NB4 (cell line): ENCODE data around the gene TTLL5.

Source experiments
- DNase-seq: peaks from one replicate; pipeline ENCODE4 v3.0.0; 2010; ENCODE audit warnings: low read depth
- H3K4me3 ChIP-seq: one replicate; pipeline ENCODE4 v1.5.1; 2011; ENCODE audit warnings: mild to moderate bottlenecking, low read depth, low read length, moderate library complexity
- MYC ChIP-seq: IDR thresholded peaks from 2 replicates; pipeline ENCODE4 v1.6.1; 2011; ENCODE audit warnings: low read depth, low read length
- POLR2A ChIP-seq: IDR thresholded peaks from 2 replicates; pipeline ENCODE4 v1.6.1; 2011; ENCODE audit warnings: mild to moderate bottlenecking; ENCODE audit not compliant: insufficient read length; ENCODE audit errors: extremely low read depth
- TF ChIP-seq, protein P1 (sequence below): IDR thresholded peaks from one replicate; pipeline ENCODE4 v1.5.1; 2012; ENCODE audit warnings: low read depth, low read length
- TF ChIP-seq, protein P2 (sequence below): IDR thresholded peaks from 2 replicates; pipeline ENCODE4 v1.6.1; 2011; ENCODE audit warnings: low read depth, low read length

Gene TTLL5

DNA sequence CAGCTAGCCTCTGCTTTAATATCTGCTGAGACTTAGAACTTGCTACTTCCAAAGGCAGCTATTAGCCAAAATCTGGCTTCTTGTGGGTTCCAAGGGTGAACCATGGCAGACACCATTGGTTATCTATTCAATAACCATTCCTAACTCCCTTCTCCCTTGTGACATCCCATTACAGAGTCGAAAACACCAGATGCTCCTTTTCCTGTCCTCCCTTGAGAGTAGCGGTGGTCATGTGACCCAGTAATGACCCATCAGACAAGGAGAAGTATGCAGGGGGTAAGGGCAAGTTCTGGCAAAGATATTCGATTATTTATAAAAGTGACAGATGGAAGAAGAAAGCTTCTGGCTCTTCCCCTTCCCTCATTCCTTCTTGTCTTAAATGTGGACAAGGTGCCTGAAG lies 300.6 kb downstream of the TTLL5 start:
- DNase-seq, result no peak
- TF ChIP-seq MYC (no peak), POLR2A (no peak)
- TF ChIP-seq, protein P1, sequence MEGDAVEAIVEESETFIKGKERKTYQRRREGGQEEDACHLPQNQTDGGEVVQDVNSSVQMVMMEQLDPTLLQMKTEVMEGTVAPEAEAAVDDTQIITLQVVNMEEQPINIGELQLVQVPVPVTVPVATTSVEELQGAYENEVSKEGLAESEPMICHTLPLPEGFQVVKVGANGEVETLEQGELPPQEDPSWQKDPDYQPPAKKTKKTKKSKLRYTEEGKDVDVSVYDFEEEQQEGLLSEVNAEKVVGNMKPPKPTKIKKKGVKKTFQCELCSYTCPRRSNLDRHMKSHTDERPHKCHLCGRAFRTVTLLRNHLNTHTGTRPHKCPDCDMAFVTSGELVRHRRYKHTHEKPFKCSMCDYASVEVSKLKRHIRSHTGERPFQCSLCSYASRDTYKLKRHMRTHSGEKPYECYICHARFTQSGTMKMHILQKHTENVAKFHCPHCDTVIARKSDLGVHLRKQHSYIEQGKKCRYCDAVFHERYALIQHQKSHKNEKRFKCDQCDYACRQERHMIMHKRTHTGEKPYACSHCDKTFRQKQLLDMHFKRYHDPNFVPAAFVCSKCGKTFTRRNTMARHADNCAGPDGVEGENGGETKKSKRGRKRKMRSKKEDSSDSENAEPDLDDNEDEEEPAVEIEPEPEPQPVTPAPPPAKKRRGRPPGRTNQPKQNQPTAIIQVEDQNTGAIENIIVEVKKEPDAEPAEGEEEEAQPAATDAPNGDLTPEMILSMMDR, result no peak
- no peak overlapping the region for H3K4me3 ChIP-seq

DNA sequence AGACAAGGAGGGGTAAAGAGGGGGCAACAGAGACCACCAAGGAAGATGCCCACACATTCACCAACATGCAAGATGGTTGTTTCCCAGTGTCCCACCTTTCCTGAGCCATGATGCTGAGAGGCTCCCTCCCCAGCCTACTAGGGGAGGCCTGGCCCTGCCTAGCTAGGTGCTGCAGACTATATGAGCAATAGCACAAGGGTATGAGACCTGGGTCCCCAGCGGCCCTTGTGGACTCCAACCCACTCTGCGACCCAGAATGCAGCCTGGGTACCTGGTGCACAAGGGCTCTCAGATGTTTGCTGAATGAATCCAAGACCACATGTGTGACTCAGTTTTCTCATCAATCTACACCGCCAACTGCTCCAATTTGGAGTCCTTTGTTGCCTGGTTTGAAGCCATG lies 306.8 kb downstream of the TTLL5 start:
- no peak for DNase-seq
- H3K4me3 ChIP-seq, result no peak overlapping the region
- TF ChIP-seq MYC, result no peak

- H3K4me3 ChIP-seq, result no peak overlapping the region
- DNase-seq, result no peak
- TF ChIP-seq POLR2A, result no peak
Measured at GRCh38 chr14:75968456-75968855, 307.4 kb downstream of the TTLL5 start.

- H3K4me3 ChIP-seq, result no peak overlapping the region
- no peak for DNase-seq
- TF ChIP-seq, protein P1, result no peak
- TF ChIP-seq POLR2A (no peak), MYC (no peak)
- TF ChIP-seq, protein P2, sequence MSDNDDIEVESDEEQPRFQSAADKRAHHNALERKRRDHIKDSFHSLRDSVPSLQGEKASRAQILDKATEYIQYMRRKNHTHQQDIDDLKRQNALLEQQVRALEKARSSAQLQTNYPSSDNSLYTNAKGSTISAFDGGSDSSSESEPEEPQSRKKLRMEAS, result no peak
Measured at GRCh38 chr14:75969126-75969525, 308.1 kb downstream of the TTLL5 start.

DNA sequence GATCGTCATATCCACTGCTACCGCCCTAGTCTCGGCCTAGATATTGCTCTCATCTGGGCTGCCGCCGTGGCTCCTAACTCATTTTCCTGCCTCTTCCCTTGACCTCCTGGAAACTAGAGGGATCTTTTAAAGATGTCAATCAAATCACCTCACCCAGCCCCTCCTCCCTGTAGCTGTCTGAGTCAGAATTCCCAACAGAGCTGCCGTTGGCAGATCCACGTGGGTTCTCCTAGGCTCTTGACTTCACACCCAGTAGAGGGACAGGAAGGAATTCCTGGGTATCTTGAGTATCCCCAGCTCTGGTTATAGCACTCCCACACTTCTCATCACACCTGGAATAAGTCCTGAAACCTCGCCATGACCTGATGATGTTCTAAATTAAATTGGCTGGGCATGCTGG lies 308.8 kb downstream of the TTLL5 start:
- TF ChIP-seq, protein P1, result no peak
- TF ChIP-seq POLR2A, result no peak
- TF ChIP-seq MYC, result no peak
- TF ChIP-seq, protein P2, result no peak
- no peak overlapping the region for H3K4me3 ChIP-seq
- DNase-seq, result no peak

DNA sequence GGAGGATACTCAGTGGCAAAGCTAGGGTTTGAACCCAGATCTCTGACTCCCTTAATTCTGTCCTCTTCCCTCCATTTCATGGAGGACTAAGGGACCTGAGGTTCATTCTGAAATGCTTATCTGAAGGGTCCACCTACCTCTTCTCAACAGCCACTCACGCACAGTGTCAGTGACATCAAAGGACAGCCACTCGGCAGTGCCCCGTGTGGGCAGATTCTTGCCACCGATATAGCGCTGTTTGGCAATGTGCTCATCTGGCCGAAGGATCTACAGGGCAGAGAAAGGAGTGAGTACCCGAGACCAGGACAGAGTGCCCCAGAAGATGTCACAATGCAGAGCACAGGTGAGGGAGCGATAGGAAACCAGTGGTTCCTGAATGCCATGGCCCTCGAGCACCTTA lies 309.9 kb downstream of the TTLL5 start:
- no peak for TF ChIP-seq POLR2A
- TF ChIP-seq, protein P1, result no peak
- TF ChIP-seq, protein P2, result no peak
- TF ChIP-seq MYC, result no peak
- no peak overlapping the region for H3K4me3 ChIP-seq
- no peak for DNase-seq

GRCh38 chr14:75971509-75971908 lies 310.5 kb downstream of the TTLL5 start:
- DNase-seq, result no peak
- TF ChIP-seq POLR2A (no peak), MYC (no peak)
- TF ChIP-seq, protein P1, result no peak
- TF ChIP-seq, protein P2, result no peak
- H3K4me3 ChIP-seq, result no peak overlapping the region
